HL-60/S4 (cell line): Measurements from ENCODE around the gene DTNB.
"Not testable (repeated sequence)": the region's sequence is repeated elsewhere in the genome, so short reads cannot be mapped to it uniquely, and the experiment has no call there.

Experiments used
- in situ Hi-C: fragments of 300-500 bp; cut with MboI; formaldehyde crosslinking; loops from 2 replicates; pipeline ENCODE4 v1.14.3; 2022; ENCODE audit warnings: low sequenced_read_pairs

The DTNB gene

GRCh38 chr2:25633801-25634200, 39.6 kb downstream of the DTNB start:
- in situ Hi-C loops, result not testable (repeated sequence)

DNA sequence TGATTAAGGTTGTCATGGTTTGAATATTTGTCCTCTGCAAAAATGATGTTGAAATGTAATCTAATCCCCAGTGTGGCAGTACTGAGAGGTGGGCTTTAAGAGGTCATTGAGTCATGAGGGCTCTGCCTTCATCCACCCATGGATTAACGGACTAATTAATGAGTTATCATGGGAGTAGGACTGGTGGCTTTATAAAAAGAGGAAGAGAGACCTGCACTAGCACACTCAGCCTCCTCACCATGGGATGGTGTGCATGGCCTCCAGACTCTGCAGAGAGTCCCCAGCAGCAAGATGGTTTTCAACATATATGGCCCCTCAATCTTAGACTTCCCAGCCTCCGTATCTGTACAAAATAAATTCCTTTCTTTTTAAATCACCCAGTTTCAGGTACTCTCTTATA, 41.0 kb downstream of the DTNB start:
- in situ Hi-C loops, result no loop called here

DNA sequence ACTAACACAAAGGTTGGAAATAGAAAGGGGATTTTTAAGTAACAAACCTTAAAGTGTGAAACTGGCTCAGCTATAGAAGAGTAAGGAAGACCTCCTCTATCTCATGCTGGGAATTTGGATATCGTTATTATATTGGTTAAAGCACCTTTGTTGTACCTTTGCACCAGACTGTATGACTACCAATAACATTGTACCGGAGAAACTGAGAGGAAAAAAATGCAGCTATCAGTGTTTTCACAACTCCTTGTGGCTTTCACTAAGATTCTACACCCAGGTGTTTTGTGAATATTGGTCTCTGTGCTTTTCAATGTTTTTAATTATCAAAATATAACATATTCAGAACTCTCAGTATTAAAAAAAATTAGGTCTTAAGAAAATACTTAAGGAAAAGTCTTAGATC, 48.7 kb downstream of the DTNB start:
- in situ Hi-C loops, result no loop called here

DNA sequence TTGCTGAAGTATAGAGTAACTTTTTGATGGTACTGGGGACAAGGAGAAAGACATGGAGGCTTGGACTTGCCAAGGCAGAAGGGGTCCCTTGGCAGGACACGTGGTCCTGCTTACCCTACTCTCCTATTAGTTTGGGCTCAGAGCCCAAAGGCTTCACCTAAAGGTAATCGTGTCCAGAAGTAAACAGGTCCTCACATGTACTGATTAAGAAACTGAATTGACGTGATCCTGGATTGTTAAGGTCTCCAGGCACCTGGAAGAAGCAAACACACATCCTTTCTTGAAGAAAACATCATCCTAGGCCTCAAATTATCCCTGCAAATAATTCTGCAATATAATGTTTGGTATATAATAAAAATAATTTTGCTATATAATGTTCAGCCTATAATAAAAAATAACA, 50.0 kb downstream of the DTNB start:
- in situ Hi-C loops, result no loop called here

DNA sequence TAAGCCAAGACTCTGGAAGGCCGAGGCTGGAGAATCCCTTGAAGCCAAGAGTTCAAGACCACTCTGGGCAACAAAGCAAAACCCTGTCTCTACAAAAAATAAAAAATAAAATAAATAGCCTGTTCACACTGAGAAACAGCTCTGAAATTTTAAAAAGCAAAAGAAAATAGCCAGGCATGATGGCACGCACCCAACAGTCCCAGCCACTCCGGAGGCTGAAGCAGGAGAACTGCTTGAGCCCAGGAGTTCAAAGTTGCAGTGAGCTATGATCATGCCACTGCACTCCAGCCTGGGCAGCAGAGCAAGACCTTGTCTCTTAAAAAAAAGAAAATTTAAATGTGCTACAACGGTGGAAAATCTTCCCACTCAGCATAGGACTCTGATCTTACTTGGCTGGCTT, 52.7 kb downstream of the DTNB start:
- in situ Hi-C loops, result no loop called here

DNA sequence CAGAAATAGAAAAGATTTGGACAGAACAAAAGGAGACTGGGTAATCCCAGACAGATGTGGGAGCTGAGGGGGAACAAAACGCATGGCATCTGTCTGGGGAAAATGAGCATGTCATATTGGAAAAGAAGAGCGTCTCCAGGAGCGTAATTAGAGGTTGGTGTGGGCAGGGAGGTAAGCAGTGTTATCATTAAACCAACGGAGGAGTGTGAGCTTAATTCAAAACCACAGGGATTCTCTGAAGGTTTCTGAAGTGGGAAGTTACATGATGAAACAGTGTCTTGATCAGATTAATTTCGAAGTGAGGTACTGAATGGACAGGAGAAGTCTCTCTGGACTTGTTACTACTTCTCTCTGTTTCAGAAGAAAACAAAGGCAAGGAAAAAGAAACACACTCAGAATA, 53.3 kb downstream of the DTNB start:
- in situ Hi-C loops, result no loop called here

- in situ Hi-C loops, result no loop called here
Measured at GRCh38 chr2:25619185-25619584, 54.2 kb downstream of the DTNB start.

DNA sequence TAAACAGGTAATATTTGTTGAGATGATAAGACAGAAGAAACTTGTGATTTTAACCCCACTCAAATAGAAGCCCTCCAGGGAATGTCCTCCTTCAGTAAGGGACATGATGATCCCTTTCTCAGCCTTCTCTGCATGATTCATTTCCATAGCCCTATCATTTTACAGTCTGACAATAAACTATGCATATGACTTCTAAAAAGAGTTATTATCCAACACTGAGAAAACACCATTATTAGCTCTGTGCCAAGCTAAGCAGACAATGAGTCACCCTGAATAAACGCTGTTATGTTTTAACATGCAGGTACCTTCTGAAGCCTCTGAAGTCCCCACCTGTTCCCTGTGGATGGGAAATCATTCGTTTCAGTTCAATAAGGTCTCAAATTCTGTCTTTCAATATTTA, 54.7 kb downstream of the DTNB start:
- in situ Hi-C loops, result no loop called here

- in situ Hi-C loops, result no loop called here
Measured at GRCh38 chr2:25617948-25618646, 55.3 kb downstream of the DTNB start.

DNA sequence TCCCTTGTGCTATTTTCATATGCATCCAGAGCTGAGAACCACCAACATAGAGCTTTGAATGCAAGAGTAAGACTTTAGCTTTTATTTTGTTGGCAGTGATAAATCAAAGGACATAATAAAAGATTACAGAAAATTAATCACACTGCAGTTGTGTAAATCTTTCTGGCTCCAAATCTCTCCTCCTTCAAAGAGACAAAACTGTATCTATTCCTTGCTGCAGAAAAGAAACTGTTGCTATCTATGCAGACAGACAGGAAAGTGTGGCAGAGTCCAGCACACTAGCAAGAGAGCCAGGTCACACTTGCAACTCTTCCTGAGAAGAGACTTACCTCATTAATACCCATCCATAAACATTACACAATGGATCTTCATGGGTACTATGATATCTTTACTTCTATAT, 57.5 kb downstream of the DTNB start:
- in situ Hi-C loops, result no loop called here

DNA sequence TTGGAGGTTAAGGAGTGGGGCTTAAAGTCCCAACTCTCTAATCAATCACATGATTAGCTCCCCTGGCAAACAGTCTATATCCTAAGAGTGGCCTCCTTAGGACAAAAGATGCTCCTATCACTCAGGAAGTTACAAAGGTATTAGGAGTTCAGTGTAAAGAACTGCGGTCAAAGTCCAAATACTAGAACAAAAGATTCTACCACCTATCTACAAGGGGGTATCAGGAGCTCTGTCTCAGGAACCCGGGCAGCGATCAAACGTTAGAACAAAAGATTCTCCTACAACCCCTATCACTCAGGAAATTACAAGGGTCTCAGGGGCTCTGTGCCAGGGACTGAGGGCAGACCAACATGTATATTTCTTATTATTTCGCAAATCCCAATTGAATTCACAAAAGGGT, 58.0 kb downstream of the DTNB start:
- in situ Hi-C loops, result no loop called here

- in situ Hi-C loops, result no loop called here
Measured at GRCh38 chr2:25614711-25615110, 58.7 kb downstream of the DTNB start.

DNA sequence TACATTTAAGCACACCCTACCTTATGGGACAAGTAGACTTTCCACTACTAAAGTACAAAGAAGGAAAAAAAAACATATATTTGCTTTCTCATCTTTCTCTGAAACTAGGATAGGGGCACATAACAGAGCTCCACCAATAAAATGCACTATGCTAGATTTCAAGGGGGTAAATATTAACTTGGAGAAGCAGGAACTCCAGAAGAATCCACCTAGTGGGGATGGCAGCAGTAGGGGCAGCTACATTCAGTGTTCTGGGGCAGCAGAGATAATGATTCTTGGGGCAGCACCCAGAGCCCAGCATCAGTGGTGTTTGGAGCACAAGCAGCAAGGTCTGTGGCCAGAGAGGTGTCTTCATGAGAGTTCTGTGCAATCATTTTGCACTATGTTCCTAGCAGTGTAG, 64.7 kb downstream of the DTNB start:
- in situ Hi-C loops, result loop anchor here (10.0 kb wide), 1 partner anchor 536 kb away; no protein-coding TSS in a partner anchor

DNA sequence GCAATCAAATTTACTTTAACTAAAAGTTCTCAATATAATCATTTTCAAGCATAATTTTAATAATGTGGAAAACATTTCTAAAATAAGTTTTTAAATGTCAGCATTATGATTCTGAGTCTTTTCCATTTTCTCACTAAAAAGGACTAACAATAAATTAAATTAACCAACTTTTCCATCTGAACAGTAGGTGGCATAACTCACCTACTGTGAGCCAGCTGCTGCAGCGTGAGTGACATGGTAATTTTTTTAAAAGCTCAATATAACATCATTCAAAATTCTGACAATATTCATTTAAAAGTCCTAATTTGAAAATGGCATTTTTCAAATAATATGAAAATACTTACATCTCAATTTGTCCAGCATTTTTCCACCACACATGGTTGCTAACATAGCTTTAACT, 66.5 kb downstream of the DTNB start:
- in situ Hi-C loops, result loop anchor here (10.0 kb wide), 1 partner anchor 538 kb away; no protein-coding TSS in a partner anchor

- in situ Hi-C loops, result loop anchor here (10.0 kb wide), 1 partner anchor 542 kb away; no protein-coding TSS in a partner anchor
Measured at GRCh38 chr2:25602333-25602723, 71.0 kb downstream of the DTNB start.

DNA sequence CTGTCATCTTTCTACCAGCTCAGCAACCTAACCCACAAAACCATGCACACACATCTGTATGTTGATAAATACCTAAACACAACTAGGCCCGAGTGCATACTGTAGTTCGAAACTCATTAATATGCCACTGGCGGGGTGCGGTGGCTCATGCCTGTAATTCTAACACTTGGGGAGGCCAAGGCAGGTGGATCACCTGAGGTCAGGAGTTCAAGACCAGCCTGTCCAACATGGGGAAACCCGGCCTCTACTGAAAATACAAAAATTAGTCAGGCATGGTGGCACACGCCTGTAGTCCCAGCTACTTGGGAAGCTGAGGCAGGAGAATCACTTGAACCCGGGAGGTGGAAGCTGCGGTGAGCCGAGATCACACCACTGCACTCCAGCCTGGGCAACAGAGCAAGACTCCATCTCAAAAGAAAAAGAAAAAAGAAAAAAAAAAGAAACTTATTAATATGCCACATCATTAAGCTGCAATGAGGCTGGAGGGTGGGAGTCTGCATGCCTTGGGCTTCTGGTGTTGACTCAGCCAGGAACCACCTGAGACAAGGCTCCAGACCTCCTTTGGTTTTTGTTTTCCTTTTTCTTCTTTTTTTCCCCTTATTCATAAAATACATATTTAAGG, 71.6 kb downstream of the DTNB start:
- in situ Hi-C loops, result loop anchor here (10.0 kb wide), 1 partner anchor 543 kb away; no protein-coding TSS in a partner anchor

GRCh38 chr2:25598911-25599310, 74.5 kb downstream of the DTNB start:
- in situ Hi-C loops, result no loop called here

- in situ Hi-C loops, result no loop called here
Measured at GRCh38 chr2:25598332-25598731, 75.0 kb downstream of the DTNB start.

GRCh38 chr2:25597881-25598280, 75.5 kb downstream of the DTNB start:
- in situ Hi-C loops, result no loop called here

GRCh38 chr2:25596516-25597244, 76.7 kb downstream of the DTNB start:
- in situ Hi-C loops, result no loop called here

DNA sequence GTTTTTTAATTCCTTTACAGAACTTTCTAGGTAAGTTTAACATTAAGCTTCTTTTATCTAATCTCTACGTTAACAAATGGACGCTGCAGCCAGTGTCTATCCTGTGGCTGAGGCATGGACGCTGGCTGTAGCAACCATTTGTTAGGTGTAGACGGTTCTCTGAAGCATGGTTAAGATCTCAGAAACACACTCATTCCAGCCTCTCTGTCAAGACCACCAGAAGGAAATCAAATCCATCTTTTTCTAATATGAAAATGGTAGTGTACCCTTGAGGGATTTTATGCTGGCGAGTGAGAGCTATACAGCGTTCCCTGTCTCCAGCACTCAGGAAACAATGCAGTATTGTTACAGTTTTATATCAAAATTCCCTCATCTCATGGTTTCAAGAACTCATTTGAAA, 78.0 kb downstream of the DTNB start:
- in situ Hi-C loops, result no loop called here

DNA sequence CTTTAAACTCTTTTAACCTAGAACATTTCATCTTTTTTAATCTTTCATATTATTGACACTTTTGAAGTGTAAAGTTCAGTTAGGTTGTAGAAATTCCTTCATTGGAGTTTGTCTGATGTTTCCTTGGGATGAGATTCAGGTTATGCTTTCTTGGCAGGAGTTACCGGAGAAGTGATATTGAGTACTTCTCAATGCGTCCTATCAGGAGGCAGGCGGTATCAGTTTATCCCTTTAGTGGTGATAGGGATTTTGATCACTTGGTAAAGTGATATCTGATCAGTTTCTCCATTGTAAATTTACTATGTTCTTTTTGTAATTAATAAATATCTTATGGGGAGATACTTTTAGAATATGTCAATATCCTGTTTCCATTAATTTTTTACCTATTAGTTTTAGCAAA, 78.4 kb downstream of the DTNB start:
- in situ Hi-C loops, result no loop called here
